SK-N-SH (cell line): ENCODE measurements around the gene GRIN2A.

Source experiments
- EP300 ChIP-seq, 2 experiments: IDR thresholded peaks; 2 replicates each; pipeline versions ENCODE4 v1.4.0 to v1.6.1; 2012; ENCODE audit warnings: borderline replicate concordance in 1 of 2, low read depth in 1 of 2, low read length in 1 of 2
- EZH2phosphoT487 ChIP-seq: fragments of 200-600 bp; sonication (generic); IDR thresholded peaks from 2 replicates; pipeline ENCODE4 v1.6.1; 2017; ENCODE audit warnings: low read depth, mixed run types, mild to moderate bottlenecking, antibody characterized with exemption, moderate library complexity, borderline replicate concordance
- FOXM1 ChIP-seq: IDR thresholded peaks from 2 replicates; pipeline ENCODE4 v1.4.0; 2012; ENCODE audit warnings: low read depth, mild to moderate bottlenecking
- GABPA ChIP-seq: IDR thresholded peaks from 2 replicates; pipeline ENCODE4 v1.4.0; 2012; ENCODE audit warnings: low read depth, mild to moderate bottlenecking
- NFIC ChIP-seq: IDR thresholded peaks from 2 replicates; pipeline ENCODE4 v1.4.0; 2012; ENCODE audit warnings: borderline replicate concordance
- NRF1 ChIP-seq: IDR thresholded peaks from 2 replicates; pipeline ENCODE4 v1.6.1; 2012; ENCODE audit warnings: low read depth, mild to moderate bottlenecking, low read length
- RXRA ChIP-seq: IDR thresholded peaks from 2 replicates; pipeline ENCODE4 v1.4.0; 2012; ENCODE audit warnings: low read depth, mild to moderate bottlenecking, borderline replicate concordance
- SMC3 ChIP-seq: IDR thresholded peaks from 2 replicates; pipeline ENCODE4 v1.6.1; 2012; ENCODE audit warnings: low read depth, low read length, improper control_type of control experiment
- YY1 ChIP-seq: IDR thresholded peaks from 2 replicates; pipeline ENCODE4 v1.4.0; 2012; ENCODE audit warnings: low read depth, mild to moderate bottlenecking
- TF ChIP-seq, protein P1 (sequence below): fragments of 200-600 bp; sonication (generic); IDR thresholded peaks from 2 replicates; pipeline ENCODE4 v1.6.1; 2017; ENCODE audit warnings: antibody characterized with exemption, mild to moderate bottlenecking, moderate library complexity
- TF ChIP-seq, protein P2 (sequence below): fragments of 150-350 bp; IDR thresholded peaks from 2 replicates; pipeline ENCODE4 v1.6.1; 2016; ENCODE audit warnings: mild to moderate bottlenecking, low read depth, low read length
- TF ChIP-seq, protein P3 (sequence below): IDR thresholded peaks from 2 replicates; pipeline ENCODE4 v1.6.1; 2012; ENCODE audit warnings: mild to moderate bottlenecking, low read depth, low read length, moderate library complexity
- TF ChIP-seq, protein P4 (sequence below): IDR thresholded peaks from 2 replicates; pipeline ENCODE4 v1.4.0; 2012; ENCODE audit warnings: low read depth, borderline replicate concordance
- TF ChIP-seq, protein P5 (sequence below): IDR thresholded peaks from 2 replicates; pipeline ENCODE4 v1.4.0; 2012; ENCODE audit warnings: low read depth

DNA sequence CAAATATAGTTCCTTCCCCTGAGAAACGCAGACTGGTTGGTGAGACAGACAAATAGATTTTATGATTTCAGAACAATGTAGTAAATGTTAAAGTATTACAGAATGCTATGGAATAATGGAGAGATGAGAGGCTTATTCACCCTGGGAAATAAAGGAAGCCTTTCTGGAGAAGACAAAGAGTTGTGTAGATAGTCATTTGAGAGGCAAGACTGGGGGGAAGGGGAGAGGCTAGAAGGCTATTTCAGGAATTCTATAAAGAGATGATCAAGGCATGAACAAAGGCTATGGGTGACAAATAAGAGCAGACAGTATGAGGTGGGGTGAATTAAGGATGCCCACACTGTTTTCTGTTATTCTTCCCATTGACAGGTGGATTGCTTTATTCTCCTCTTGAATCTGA is 211.4 kb downstream of the GRIN2A start:
- TF ChIP-seq, protein P1, sequence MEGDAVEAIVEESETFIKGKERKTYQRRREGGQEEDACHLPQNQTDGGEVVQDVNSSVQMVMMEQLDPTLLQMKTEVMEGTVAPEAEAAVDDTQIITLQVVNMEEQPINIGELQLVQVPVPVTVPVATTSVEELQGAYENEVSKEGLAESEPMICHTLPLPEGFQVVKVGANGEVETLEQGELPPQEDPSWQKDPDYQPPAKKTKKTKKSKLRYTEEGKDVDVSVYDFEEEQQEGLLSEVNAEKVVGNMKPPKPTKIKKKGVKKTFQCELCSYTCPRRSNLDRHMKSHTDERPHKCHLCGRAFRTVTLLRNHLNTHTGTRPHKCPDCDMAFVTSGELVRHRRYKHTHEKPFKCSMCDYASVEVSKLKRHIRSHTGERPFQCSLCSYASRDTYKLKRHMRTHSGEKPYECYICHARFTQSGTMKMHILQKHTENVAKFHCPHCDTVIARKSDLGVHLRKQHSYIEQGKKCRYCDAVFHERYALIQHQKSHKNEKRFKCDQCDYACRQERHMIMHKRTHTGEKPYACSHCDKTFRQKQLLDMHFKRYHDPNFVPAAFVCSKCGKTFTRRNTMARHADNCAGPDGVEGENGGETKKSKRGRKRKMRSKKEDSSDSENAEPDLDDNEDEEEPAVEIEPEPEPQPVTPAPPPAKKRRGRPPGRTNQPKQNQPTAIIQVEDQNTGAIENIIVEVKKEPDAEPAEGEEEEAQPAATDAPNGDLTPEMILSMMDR: no peak
- no peak for TF ChIP-seq RXRA
- TF ChIP-seq, protein P2, sequence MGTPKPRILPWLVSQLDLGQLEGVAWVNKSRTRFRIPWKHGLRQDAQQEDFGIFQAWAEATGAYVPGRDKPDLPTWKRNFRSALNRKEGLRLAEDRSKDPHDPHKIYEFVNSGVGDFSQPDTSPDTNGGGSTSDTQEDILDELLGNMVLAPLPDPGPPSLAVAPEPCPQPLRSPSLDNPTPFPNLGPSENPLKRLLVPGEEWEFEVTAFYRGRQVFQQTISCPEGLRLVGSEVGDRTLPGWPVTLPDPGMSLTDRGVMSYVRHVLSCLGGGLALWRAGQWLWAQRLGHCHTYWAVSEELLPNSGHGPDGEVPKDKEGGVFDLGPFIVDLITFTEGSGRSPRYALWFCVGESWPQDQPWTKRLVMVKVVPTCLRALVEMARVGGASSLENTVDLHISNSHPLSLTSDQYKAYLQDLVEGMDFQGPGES: no peak
- TF ChIP-seq, protein P3, sequence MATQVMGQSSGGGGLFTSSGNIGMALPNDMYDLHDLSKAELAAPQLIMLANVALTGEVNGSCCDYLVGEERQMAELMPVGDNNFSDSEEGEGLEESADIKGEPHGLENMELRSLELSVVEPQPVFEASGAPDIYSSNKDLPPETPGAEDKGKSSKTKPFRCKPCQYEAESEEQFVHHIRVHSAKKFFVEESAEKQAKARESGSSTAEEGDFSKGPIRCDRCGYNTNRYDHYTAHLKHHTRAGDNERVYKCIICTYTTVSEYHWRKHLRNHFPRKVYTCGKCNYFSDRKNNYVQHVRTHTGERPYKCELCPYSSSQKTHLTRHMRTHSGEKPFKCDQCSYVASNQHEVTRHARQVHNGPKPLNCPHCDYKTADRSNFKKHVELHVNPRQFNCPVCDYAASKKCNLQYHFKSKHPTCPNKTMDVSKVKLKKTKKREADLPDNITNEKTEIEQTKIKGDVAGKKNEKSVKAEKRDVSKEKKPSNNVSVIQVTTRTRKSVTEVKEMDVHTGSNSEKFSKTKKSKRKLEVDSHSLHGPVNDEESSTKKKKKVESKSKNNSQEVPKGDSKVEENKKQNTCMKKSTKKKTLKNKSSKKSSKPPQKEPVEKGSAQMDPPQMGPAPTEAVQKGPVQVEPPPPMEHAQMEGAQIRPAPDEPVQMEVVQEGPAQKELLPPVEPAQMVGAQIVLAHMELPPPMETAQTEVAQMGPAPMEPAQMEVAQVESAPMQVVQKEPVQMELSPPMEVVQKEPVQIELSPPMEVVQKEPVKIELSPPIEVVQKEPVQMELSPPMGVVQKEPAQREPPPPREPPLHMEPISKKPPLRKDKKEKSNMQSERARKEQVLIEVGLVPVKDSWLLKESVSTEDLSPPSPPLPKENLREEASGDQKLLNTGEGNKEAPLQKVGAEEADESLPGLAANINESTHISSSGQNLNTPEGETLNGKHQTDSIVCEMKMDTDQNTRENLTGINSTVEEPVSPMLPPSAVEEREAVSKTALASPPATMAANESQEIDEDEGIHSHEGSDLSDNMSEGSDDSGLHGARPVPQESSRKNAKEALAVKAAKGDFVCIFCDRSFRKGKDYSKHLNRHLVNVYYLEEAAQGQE: no peak
- TF ChIP-seq EP300 (IDR thresholded peaks at IDR 0.05; ENCODE audit: borderline replicate concordance in 1 of 2, low read depth in 1 of 2, low read length in 1 of 2): no peak
- TF ChIP-seq, protein P4, sequence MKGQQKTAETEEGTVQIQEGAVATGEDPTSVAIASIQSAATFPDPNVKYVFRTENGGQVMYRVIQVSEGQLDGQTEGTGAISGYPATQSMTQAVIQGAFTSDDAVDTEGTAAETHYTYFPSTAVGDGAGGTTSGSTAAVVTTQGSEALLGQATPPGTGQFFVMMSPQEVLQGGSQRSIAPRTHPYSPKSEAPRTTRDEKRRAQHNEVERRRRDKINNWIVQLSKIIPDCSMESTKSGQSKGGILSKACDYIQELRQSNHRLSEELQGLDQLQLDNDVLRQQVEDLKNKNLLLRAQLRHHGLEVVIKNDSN: no peak
- TF ChIP-seq FOXM1: no peak
- no peak for TF ChIP-seq YY1
- no peak for TF ChIP-seq NRF1
- TF ChIP-seq, protein P5, sequence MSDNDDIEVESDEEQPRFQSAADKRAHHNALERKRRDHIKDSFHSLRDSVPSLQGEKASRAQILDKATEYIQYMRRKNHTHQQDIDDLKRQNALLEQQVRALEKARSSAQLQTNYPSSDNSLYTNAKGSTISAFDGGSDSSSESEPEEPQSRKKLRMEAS: no peak
- no peak for TF ChIP-seq NFIC
- no peak for TF ChIP-seq GABPA
- TF ChIP-seq SMC3: no peak
- no peak for TF ChIP-seq EZH2phosphoT487
